ENCODE data around the gene UPF2. TPM values are rescaled to one million over a fixed set of nuclear protein-coding genes. Genes with fewer than 3 reads are reported as not detected.

The UPF2 gene
- total and polyA plus RNA-seq, 2 of the 13 experiments (the other 11 are each of a cell fraction or from before 2014, with no cell fraction given), result 6.2 to 14.5 TPM

GRCh38 chr10:11875494-11876281 is 166.9 kb downstream of the UPF2 start (continued):
- TF ChIP-seq, protein P1, sequence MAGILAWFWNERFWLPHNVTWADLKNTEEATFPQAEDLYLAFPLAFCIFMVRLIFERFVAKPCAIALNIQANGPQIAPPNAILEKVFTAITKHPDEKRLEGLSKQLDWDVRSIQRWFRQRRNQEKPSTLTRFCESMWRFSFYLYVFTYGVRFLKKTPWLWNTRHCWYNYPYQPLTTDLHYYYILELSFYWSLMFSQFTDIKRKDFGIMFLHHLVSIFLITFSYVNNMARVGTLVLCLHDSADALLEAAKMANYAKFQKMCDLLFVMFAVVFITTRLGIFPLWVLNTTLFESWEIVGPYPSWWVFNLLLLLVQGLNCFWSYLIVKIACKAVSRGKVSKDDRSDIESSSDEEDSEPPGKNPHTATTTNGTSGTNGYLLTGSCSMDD (CRISPR knock-in tag; IDR thresholded peaks at IDR 0.05), result peak; percentile 69; the same call in 1 of the 2 replicates
- TF ChIP-seq LBX2 (CRISPR knock-in tag; IDR thresholded peaks at IDR 0.05; ENCODE audit: borderline replicate concordance), result no peak
- TF ChIP-seq SRSF4 (IDR thresholded peaks at IDR 0.05; ENCODE audit: low read depth, low read length, poor library complexity, severe bottlenecking), result no peak
- TF ChIP-seq, protein P2, sequence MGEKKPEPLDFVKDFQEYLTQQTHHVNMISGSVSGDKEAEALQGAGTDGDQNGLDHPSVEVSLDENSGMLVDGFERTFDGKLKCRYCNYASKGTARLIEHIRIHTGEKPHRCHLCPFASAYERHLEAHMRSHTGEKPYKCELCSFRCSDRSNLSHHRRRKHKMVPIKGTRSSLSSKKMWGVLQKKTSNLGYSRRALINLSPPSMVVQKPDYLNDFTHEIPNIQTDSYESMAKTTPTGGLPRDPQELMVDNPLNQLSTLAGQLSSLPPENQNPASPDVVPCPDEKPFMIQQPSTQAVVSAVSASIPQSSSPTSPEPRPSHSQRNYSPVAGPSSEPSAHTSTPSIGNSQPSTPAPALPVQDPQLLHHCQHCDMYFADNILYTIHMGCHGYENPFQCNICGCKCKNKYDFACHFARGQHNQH (CRISPR knock-in tag; IDR thresholded peaks at IDR 0.05), result peak; percentile 59; the same call in 1 of the 2 replicates
- TF ChIP-seq ATF3 (CRISPR knock-in tag; IDR thresholded peaks at IDR 0.05), result peak; percentile 22; the same call in 1 of the 2 replicates
- TF ChIP-seq MED13 (CRISPR knock-in tag; IDR thresholded peaks at IDR 0.05), result peak; percentile 45; the same call in 1 of the 2 replicates
- no peak for TF ChIP-seq PTBP1 (IDR thresholded peaks at IDR 0.05; ENCODE audit: low read depth, low read length, poor library complexity, severe bottlenecking)
- TF ChIP-seq HDAC1 (CRISPR knock-in tag; IDR thresholded peaks at IDR 0.05), result peak; percentile 93
- TF ChIP-seq PITX1 (CRISPR knock-in tag; IDR thresholded peaks at IDR 0.05), result no peak
- TF ChIP-seq ZNF775 (CRISPR knock-in tag; IDR thresholded peaks at IDR 0.05; ENCODE audit: borderline replicate concordance), result no peak
- peak; percentile 56 for TF ChIP-seq MED8 (CRISPR knock-in tag; IDR thresholded peaks at IDR 0.05; ENCODE audit: insufficient replicate concordance)
- TF ChIP-seq FOXK2 (IDR thresholded peaks at IDR 0.05), result 0 out of 2 replicates have a peak, but pooled peaks have one; percentile 17
- TF ChIP-seq, protein P3, sequence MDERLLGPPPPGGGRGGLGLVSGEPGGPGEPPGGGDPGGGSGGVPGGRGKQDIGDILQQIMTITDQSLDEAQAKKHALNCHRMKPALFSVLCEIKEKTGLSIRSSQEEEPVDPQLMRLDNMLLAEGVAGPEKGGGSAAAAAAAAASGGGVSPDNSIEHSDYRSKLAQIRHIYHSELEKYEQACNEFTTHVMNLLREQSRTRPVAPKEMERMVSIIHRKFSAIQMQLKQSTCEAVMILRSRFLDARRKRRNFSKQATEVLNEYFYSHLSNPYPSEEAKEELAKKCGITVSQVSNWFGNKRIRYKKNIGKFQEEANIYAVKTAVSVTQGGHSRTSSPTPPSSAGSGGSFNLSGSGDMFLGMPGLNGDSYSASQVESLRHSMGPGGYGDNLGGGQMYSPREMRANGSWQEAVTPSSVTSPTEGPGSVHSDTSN (CRISPR knock-in tag; IDR thresholded peaks at IDR 0.05), result no peak
- TF ChIP-seq, protein P4, sequence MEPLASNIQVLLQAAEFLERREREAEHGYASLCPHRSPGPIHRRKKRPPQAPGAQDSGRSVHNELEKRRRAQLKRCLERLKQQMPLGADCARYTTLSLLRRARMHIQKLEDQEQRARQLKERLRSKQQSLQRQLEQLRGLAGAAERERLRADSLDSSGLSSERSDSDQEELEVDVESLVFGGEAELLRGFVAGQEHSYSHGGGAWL (CRISPR knock-in tag; IDR thresholded peaks at IDR 0.05), result no peak
- TF ChIP-seq, protein P5, sequence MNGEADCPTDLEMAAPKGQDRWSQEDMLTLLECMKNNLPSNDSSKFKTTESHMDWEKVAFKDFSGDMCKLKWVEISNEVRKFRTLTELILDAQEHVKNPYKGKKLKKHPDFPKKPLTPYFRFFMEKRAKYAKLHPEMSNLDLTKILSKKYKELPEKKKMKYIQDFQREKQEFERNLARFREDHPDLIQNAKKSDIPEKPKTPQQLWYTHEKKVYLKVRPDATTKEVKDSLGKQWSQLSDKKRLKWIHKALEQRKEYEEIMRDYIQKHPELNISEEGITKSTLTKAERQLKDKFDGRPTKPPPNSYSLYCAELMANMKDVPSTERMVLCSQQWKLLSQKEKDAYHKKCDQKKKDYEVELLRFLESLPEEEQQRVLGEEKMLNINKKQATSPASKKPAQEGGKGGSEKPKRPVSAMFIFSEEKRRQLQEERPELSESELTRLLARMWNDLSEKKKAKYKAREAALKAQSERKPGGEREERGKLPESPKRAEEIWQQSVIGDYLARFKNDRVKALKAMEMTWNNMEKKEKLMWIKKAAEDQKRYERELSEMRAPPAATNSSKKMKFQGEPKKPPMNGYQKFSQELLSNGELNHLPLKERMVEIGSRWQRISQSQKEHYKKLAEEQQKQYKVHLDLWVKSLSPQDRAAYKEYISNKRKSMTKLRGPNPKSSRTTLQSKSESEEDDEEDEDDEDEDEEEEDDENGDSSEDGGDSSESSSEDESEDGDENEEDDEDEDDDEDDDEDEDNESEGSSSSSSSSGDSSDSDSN (CRISPR knock-in tag; IDR thresholded peaks at IDR 0.05), result peak; percentile 63
- TF ChIP-seq SNAPC5 (CRISPR knock-in tag; IDR thresholded peaks at IDR 0.05; ENCODE audit: borderline replicate concordance), result peak; percentile 72; the same call in 1 of the 2 replicates
- 0 out of 2 replicates have a peak, but pooled peaks have one; percentile 15 for TF ChIP-seq ZNF777 (CRISPR knock-in tag; IDR thresholded peaks at IDR 0.05)
- TF ChIP-seq ZSCAN25 (CRISPR knock-in tag; IDR thresholded peaks at IDR 0.05), result peak; percentile 30; the same call in 1 of the 2 replicates
- peak; percentile 98 for TF ChIP-seq TEAD3 (CRISPR knock-in tag; optimal IDR thresholded peaks at IDR 0.05; ENCODE audit: borderline replicate concordance)
- TF ChIP-seq ZNF510 (CRISPR knock-in tag; IDR thresholded peaks at IDR 0.05; ENCODE audit: low read depth), result no peak
- TF ChIP-seq TGIF2 (CRISPR knock-in tag; IDR thresholded peaks at IDR 0.05), result peak; percentile 85
